HepG2 (cell line): ENCODE measurements around the gene GSK3B.

Experiments
- FOXA3 ChIP-seq: IDR thresholded peaks from 2 replicates; pipeline ENCODE4 v1.6.1; 2016; ENCODE audit warnings: missing genetic modification reagents, missing compliant biosample characterization
- PHF8 ChIP-seq: sonication (generic); formaldehyde crosslinking; IDR thresholded peaks from 2 replicates; pipeline ENCODE4 v1.5.0; 2020; ENCODE audit warnings: missing genetic modification reagents
- RBM39 ChIP-seq: fragments of 200-400 bp; formaldehyde crosslinking; IDR thresholded peaks from one replicate; pipeline ENCODE4 v1.6.1; 2018; ENCODE audit warnings: antibody characterized with exemption, mild to moderate bottlenecking, low read depth, low read length; ENCODE audit not compliant: poor library complexity, severe bottlenecking
- ZNF263 ChIP-seq: sonication (generic); formaldehyde crosslinking; IDR thresholded peaks from 2 replicates; pipeline ENCODE4 v1.4.0; 2020; ENCODE audit warnings: missing genetic modification reagents
- TF ChIP-seq, protein P1 (sequence below): sonication (generic); formaldehyde crosslinking; IDR thresholded peaks from 2 replicates; pipeline ENCODE4 v1.5.0; 2020; ENCODE audit warnings: mild to moderate bottlenecking, missing genetic modification reagents, moderate library complexity

GRCh38 chr3:119934249-119934648, 160.0 kb downstream of the GSK3B start:
- TF ChIP-seq FOXA3 (CRISPR knock-in tag) (no peak), RBM39 (no peak), ZNF263 (CRISPR knock-in tag) (no peak), PHF8 (CRISPR knock-in tag) (no peak)
- TF ChIP-seq, protein P1, sequence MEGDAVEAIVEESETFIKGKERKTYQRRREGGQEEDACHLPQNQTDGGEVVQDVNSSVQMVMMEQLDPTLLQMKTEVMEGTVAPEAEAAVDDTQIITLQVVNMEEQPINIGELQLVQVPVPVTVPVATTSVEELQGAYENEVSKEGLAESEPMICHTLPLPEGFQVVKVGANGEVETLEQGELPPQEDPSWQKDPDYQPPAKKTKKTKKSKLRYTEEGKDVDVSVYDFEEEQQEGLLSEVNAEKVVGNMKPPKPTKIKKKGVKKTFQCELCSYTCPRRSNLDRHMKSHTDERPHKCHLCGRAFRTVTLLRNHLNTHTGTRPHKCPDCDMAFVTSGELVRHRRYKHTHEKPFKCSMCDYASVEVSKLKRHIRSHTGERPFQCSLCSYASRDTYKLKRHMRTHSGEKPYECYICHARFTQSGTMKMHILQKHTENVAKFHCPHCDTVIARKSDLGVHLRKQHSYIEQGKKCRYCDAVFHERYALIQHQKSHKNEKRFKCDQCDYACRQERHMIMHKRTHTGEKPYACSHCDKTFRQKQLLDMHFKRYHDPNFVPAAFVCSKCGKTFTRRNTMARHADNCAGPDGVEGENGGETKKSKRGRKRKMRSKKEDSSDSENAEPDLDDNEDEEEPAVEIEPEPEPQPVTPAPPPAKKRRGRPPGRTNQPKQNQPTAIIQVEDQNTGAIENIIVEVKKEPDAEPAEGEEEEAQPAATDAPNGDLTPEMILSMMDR (CRISPR knock-in tag): no peak
